Psoas muscle (tissue), 8 donors: ENCODE results near the gene QRICH2. TPM values are rescaled to one million over a fixed set of nuclear protein-coding genes. Genes with fewer than 3 reads are reported as not detected.
"Not testable (repeated sequence)": the region's sequence is repeated elsewhere in the genome, so short reads cannot be mapped to it uniquely, and the experiment has no call there.

Experiments
- ATAC-seq, 4 donors: fragments of 200-7000 bp; cut with Tn5 transposase; one replicate each; pipeline ENCODE4 v1.9.1; 2020; ENCODE audit warnings: moderate library complexity in 3 of 4, mild to moderate bottlenecking in 2 of 4
- DNase-seq, 2 donors: peaks; one replicate each; pipeline ENCODE4 v3.0.0-alpha.2; 2020
- H3K27ac ChIP-seq: fragments of 200-600 bp; one replicate; pipeline ENCODE4 v1.8.0; 2022
- H3K27me3 ChIP-seq, 3 donors: fragments of 200-600 bp in 1 of 3; one replicate each; pipeline versions ENCODE4 v1.6.1 to v1.8.0; 2013 to 2022; ENCODE audit warnings: low read length in 2 of 3, mild to moderate bottlenecking in 2 of 3, moderate library complexity in 1 of 3; ENCODE audit not compliant: insufficient read depth in 3 of 3
- H3K36me3 ChIP-seq, 2 donors: fragments of 200-600 bp in 1 of 2; one replicate each; pipeline versions ENCODE4 v1.6.1 to v1.8.0; 2013 to 2022; ENCODE audit warnings: low read depth in 1 of 2, mild to moderate bottlenecking in 1 of 2, moderate library complexity in 1 of 2; ENCODE audit not compliant: insufficient read depth in 1 of 2
- H3K4me1 ChIP-seq: fragments of 200-600 bp; one replicate; pipeline ENCODE4 v1.8.0; 2022
- H3K4me3 ChIP-seq: fragments of 200-600 bp; one replicate; pipeline ENCODE4 v1.8.0; 2022; ENCODE audit warnings: mild to moderate bottlenecking
- H3K9me3 ChIP-seq: fragments of 200-600 bp; one replicate; pipeline ENCODE4 v1.8.0; 2022
- WGBS, 3 donors: extraction: QIAGEN DNeasy Blood & Tissue Kit; methylation state at CpG; one replicate each; pipeline versions ENCODE4 v1.1.6 to v1.1.7; 2013; 5-methylcytosine and 5-hydroxymethylcytosine counted together
- intact Hi-C, 2 donors: fragments of 100-400 bp; cut with DNase I; formaldehyde crosslinking; loops; one replicate each; pipeline versions ENCODE4 v1.11.0 to v1.14.2; 2022
- polyA plus RNA-seq, 3 donors: library from polyadenylated mRNA; stranded (reverse); fragments of 200-250 nt; gene quantifications; one replicate each; pipeline ENCODE4 v1.2.3, GENCODE V29; 2013
- total RNA-seq, 4 donors: library from RNA; stranded (reverse); fragmentation: NEBNext Ultra II Directional in 2 of 4; extraction: Animal tissue kit (Norgen Biotek cat#: 25700) in 2 of 4; gene quantifications; one replicate each; pipeline versions ENCODE4 v1.2.1 to v1.2.4, GENCODE V29; 2021 to 2023
- TF ChIP-seq, protein P1 (sequence below): fragments of 200-600 bp; IDR thresholded peaks from one replicate; pipeline ENCODE4 v1.8.0; 2022; ENCODE audit warnings: antibody characterized with exemption
- donor health status: healthy with polysubstance abuse.
- donor health status: DM: no; HTN: no; CAD: no; lungs with moderate emphysema.
- donor health status: Bipolar disorder and iron deficiency.
- donor health status: healthy.
- donor health status: DM: yes; HTN: yes; CAD: no.
- donor health status: DM: no; HTN: no; CAD: no.
- donor health status: DM: no; HTN: no; CAD: no.
- donor health status: DM: yes; HTN: yes; CAD: no.

Gene QRICH2
- total and polyA plus RNA-seq, 7 donors, result 0.69 to 1.5 (median 1.1) TPM

- intact Hi-C loops, result loop anchor here in 1 of 2 donors (10.0 kb wide), 1 partner anchor 195 kb away; the partner anchor contains the start of gene RHBDF2
- no peak for ATAC-seq
- H3K36me3 ChIP-seq, result peaks cover 4 to 69% of the 10 kb centered on the region in 2 donors
- TF ChIP-seq, protein P1, sequence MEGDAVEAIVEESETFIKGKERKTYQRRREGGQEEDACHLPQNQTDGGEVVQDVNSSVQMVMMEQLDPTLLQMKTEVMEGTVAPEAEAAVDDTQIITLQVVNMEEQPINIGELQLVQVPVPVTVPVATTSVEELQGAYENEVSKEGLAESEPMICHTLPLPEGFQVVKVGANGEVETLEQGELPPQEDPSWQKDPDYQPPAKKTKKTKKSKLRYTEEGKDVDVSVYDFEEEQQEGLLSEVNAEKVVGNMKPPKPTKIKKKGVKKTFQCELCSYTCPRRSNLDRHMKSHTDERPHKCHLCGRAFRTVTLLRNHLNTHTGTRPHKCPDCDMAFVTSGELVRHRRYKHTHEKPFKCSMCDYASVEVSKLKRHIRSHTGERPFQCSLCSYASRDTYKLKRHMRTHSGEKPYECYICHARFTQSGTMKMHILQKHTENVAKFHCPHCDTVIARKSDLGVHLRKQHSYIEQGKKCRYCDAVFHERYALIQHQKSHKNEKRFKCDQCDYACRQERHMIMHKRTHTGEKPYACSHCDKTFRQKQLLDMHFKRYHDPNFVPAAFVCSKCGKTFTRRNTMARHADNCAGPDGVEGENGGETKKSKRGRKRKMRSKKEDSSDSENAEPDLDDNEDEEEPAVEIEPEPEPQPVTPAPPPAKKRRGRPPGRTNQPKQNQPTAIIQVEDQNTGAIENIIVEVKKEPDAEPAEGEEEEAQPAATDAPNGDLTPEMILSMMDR, result no peak
- no peaks in the 10 kb centered on the region for H3K9me3 ChIP-seq
- DNase-seq, result no peak
- no peak overlapping the region for H3K27ac ChIP-seq
- no peak overlapping the region for H3K4me3 ChIP-seq
- WGBS, 3 donors, result 83 to 89% (median 86%) methylated on average over 4 of the region's 4 CpGs
- H3K4me1 ChIP-seq, result no peaks in the 10 kb centered on the region
- no peaks in the 10 kb centered on the region for H3K27me3 ChIP-seq
These were observed 1.4 kb upstream of the QRICH2 start for GRCh38 chr17:76309461-76309860.

DNA sequence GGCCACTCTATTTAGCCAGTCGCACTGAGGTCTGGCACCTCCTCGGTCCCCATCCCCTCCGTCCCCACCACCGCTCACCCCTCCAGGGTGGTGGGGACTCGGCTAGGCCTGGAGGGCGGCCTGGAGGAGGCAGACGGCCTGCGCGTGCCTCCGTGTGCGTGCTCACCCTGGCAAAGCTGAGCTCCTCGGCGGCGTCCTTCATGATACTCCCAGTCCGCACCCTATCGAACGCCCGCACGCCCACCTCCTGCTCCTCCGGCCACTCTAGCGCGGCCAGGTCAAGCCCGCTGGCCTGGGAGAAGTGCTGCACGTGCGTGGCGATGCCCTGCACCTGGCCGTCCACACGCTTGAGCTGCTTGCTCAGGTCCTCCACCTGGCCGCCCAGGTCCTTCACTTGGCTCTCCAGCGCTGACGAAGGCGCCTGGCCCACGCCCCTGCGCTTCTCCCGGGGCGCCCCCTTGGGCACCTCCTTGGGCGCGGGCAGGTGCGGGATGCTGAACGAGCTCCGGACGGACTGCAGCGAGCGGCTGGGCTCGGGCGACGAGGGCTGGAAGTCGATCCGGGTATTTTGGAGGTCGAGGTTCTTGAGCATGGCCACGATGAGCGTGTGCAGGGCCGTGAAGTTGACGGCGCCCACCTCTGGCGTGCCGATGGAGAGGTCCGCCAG is 644 bp downstream of the QRICH2 start:
- peaks cover 4 to 50% of the 10 kb centered on the region in 2 donors for H3K36me3 ChIP-seq
- no peaks in the 10 kb centered on the region for H3K9me3 ChIP-seq
- no peaks in the 10 kb centered on the region for H3K27me3 ChIP-seq
- H3K4me1 ChIP-seq, result no peaks in the 10 kb centered on the region
- peak in 1 of 4 donors; percentile 34 for ATAC-seq
- H3K27ac ChIP-seq, result no peak overlapping the region
- no peak for DNase-seq
- TF ChIP-seq, protein P1, result no peak
- intact Hi-C loops, result loop anchor here in 1 of 2 donors (10.0 kb wide), 1 partner anchor 197 kb away; the partner anchor contains the start of gene RHBDF2
- no peak overlapping the region for H3K4me3 ChIP-seq
- 93 to 98% (median 97%) methylated on average over 47 to 58 of the region's 58 CpGs for WGBS, 3 donors

GRCh38 chr17:76305135-76305454 is 3.0 kb downstream of the QRICH2 start:
- H3K9me3 ChIP-seq, DNase-seq, H3K4me3 ChIP-seq, H3K4me1 ChIP-seq, ATAC-seq, H3K27ac ChIP-seq, H3K27me3 ChIP-seq: not testable (repeated sequence)
- 97 to 98% (median 98%) methylated on average over 3 of the region's 3 CpGs for WGBS, 3 donors
- H3K36me3 ChIP-seq, result peaks cover 0 to 27% of the 10 kb centered on the region in 2 donors
- intact Hi-C loops, result loop anchor here in 1 of 2 donors (10.0 kb wide), 1 partner anchor 200 kb away; the partner anchor contains the start of gene RHBDF2

- Histone ChIP-seq H3K4me3 (no peak overlapping the region), H3K4me1 (no peaks in the 10 kb centered on the region), H3K9me3 (no peaks in the 10 kb centered on the region), H3K27me3 (no peaks in the 10 kb centered on the region), H3K27ac (no peak overlapping the region), H3K36me3 (peaks cover 0 to 21% of the 10 kb centered on the region in 2 donors)
- ATAC-seq (no peak), DNase-seq (no peak)
- WGBS, 3 donors, result 83 to 85% (median 83%) methylated on average over 17 of the region's 17 CpGs
- TF ChIP-seq, protein P1, result no peak
- intact Hi-C loops, result loop anchor here (5.0 to 10.0 kb wide), 4 partner anchors 93 to 292 kb away; partner anchors contain the start of gene RHBDF2 (in 1 of the 2)
These were observed 3.6 kb downstream of the QRICH2 start for GRCh38 chr17:76304226-76305134.

DNA sequence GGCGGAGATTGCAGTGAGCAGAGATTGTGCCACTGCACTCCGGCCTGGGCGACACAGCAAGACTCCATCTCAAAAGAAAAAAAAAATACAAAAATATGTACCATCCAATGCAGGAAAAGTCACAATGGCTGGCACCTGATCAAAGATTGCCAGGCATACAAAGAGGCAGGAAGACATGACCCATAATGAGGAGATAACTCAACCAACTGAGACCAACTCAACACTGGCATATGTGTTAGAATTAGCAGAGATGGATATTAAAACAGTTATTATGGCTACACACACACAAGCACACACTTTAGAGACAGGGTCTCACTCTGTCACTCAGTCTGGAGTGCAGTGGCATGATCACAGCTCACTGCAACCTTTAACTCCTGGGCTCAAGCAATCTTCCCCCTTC is 10.6 kb downstream of the QRICH2 start:
- H3K27ac ChIP-seq, result no peak overlapping the region
- no peak overlapping the region for H3K4me3 ChIP-seq
- H3K9me3 ChIP-seq, result no peaks in the 10 kb centered on the region
- intact Hi-C loops, result loop anchor here (2.0 to 10.0 kb wide), 4 partner anchors 21 to 383 kb away; no protein-coding TSS in a partner anchor
- 96 to 100% (median 97%) methylated on average over 3 of the region's 3 CpGs for WGBS, 3 donors
- no peak for DNase-seq
- no peaks in the 10 kb centered on the region for H3K27me3 ChIP-seq
- H3K36me3 ChIP-seq, result peaks cover 0 to 8% of the 10 kb centered on the region in 2 donors
- TF ChIP-seq, protein P1, result no peak
- ATAC-seq, result no peak
- H3K4me1 ChIP-seq, result no peaks in the 10 kb centered on the region
